Activated T-cell treated with anti-CD3 and anti-CD28 coated beads for 48 hours (primary cell): ENCODE data around the gene OSBPL2.

Source experiments
- DNase-seq: peaks from one replicate; pipeline ENCODE4 v3.0.0-alpha.2; 2020; ENCODE audit warnings: low read depth

OSBPL2 gene

GRCh38 chr20:62237801-62238568, at the start of gene OSBPL2:
Gene OSBPL2, plus strand, starts transcription at chr20:62238521. Its CDS starts 17,664 bp downstream, at chr20:62256185.
- peak; percentile 100 for DNase-seq

DNA sequence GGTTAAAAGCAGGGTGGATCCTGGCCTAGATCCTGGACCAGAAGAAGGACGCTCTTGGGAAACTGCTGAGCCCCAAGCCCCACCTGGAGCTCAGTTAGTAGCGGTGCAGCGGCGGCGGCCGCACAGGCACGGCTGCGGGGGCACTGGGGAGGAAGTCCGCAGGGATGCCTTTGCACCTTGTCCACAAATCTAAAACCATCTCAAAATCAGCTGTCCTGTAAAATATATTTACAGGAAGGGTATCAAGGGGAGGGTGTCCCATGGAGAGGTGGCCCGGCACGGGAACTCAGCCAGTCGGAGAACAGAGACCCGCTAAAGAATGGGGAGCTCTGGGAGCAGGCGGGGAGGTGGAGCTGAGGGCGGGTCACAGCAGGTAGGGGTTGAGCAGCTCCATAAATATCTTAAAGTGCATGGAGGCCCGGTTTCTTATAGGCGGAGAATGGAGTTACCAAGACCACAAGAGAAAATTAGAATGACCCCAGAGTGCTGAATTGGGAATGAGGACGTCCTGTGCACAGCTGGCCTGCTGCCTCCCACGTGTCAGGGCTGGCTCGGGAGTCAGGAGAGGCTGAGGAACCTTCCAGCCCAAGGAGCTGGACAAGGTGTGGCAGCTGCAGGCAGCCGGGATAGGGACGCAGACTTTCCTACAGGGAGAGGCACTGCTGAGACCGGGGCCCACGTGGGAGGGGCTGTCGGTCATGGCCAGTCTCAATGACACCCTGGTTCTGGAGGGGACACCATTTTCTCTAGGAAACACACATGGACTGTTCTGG, 47.5 kb upstream of the OSBPL2 start:
- DNase-seq, result no peak

GRCh38 chr20:62191781-62192559, 46.4 kb upstream of the OSBPL2 start:
- no peak for DNase-seq

GRCh38 chr20:62192635-62193034, 45.7 kb upstream of the OSBPL2 start:
- no peak for DNase-seq

- DNase-seq, result no peak
Observed at GRCh38 chr20:62193079-62194025, 45.0 kb upstream of the OSBPL2 start.

GRCh38 chr20:62195075-62195405, 43.3 kb upstream of the OSBPL2 start:
- no peak for DNase-seq

GRCh38 chr20:62195736-62196135, 42.6 kb upstream of the OSBPL2 start:
- DNase-seq, result no peak

GRCh38 chr20:62196286-62196685, 42.0 kb upstream of the OSBPL2 start:
- no peak for DNase-seq

DNA sequence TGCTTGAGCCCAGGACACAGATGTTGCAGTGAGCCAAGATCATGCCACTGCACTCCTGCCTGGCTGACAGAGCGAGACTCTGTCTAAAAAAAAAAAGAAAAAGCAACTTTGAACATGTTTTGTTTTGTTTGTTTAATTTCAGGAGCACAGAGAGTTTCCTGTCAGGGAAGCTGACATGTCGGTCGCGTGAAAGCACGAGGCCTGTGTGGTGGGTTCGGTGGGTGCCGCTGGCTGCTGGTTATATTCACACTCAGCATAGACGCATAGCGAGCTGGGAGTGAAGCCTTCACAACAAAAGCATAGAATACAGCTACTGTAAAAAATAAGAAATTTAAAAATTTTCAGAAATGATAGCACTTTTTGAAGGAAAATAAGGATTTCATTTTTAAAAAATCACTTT, 41.0 kb upstream of the OSBPL2 start:
- no peak for DNase-seq

- DNase-seq, result no peak
Observed at GRCh38 chr20:62197801-62198200, 40.5 kb upstream of the OSBPL2 start.

DNA sequence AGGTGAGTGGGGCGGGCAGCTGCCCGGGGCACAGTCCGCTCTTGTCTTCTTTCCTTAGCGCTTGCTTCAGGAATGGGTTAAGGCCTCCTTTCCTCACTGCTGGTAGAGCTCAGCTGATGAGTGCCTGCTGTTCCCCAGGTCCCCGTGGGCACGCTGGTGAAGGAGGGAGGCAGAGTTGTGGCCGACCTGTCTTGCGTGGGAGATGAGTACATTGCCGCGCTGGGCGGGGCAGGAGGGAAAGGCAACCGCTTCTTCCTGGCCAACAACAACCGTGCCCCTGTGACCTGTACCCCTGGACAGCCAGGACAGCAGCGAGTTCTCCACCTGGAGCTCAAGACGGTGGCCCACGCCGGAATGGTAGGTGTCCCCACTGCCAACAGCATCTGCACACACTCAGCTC, 39.8 kb upstream of the OSBPL2 start:
- DNase-seq, result no peak

DNA sequence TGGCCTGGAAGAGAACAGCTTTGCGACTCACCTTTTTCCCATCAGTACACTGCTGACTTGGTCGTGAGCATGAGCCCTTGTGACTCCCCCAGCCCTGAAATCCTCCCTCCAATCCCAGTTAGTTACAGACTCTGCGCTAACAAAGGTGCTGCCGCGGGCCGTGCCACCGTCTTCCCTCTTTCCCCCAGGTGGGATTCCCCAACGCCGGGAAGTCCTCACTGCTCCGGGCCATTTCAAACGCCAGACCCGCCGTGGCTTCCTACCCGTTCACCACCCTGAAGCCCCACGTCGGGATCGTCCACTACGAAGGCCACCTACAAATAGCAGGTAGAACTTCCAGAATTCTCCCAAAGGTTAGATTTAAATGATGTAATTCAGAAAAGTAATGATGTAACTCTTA, 39.4 kb upstream of the OSBPL2 start:
- DNase-seq, result no peak

DNA sequence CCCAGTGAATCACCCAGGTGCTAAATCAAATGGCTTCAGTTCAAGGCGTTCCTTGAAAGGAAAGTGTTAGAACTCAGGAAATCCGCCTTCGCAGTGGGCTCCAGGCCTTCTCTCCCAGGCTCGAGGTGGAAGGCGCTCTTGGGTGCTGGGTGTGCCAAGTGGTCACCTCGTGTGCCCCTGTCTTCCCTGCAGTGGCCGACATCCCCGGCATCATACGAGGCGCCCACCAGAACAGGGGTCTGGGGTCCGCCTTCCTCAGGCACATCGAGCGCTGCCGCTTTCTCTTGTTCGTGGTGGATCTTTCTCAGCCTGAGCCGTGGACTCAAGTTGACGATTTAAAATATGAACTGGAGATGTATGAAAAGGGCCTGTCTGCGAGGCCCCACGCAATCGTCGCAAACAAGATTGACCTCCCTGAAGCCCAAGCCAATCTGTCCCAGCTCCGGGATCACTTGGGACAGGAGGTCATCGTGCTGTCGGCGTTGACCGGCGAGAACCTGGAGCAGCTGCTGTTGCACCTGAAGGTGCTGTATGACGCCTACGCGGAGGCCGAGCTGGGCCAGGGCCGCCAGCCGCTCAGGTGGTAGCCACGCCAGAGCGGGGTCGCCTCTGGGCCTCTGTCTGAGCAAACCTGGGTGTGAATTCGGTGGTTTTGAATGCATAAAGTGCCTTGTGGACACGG, 37.7 kb upstream of the OSBPL2 start:
- no peak for DNase-seq

GRCh38 chr20:62201173-62202082, 36.9 kb upstream of the OSBPL2 start:
- no peak for DNase-seq

GRCh38 chr20:62202083-62202395, 36.3 kb upstream of the OSBPL2 start:
- no peak for DNase-seq

DNA sequence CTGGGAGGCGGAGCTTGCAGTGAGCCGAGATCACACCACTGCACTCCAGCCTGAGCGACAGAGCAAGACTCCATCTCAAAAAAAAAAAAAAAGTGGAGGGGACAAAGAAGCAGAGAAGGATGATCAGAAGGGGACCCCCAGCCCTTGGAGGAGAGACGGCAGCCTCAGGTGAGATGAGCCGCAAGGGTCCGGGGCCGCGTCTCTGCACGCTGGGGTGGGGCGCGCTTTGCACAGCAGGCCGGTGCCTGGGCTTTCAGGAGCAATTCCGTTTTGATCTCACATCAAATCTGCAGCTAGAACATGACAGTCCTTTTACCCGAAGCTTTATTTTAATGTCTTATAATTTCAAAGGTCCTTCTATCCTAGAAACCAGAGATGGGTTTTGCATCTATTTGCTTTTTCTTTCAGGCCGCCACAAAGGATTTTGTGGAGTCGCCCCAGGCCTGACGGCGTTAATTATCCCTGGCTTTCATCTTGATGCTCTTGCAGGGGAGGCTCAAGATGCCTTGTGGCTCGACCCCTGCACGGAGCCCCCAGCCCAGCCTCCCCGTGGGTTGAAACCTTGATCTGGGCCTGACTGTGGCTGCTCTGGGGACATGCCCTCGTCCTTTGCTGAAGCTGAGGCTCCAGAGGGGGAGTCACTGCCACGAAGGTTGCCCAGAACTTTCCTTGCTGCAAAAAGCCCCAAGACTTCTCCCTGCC, 35.5 kb upstream of the OSBPL2 start:
- no peak for DNase-seq

- no peak for DNase-seq
Observed at GRCh38 chr20:62203378-62204030, 34.8 kb upstream of the OSBPL2 start.

DNA sequence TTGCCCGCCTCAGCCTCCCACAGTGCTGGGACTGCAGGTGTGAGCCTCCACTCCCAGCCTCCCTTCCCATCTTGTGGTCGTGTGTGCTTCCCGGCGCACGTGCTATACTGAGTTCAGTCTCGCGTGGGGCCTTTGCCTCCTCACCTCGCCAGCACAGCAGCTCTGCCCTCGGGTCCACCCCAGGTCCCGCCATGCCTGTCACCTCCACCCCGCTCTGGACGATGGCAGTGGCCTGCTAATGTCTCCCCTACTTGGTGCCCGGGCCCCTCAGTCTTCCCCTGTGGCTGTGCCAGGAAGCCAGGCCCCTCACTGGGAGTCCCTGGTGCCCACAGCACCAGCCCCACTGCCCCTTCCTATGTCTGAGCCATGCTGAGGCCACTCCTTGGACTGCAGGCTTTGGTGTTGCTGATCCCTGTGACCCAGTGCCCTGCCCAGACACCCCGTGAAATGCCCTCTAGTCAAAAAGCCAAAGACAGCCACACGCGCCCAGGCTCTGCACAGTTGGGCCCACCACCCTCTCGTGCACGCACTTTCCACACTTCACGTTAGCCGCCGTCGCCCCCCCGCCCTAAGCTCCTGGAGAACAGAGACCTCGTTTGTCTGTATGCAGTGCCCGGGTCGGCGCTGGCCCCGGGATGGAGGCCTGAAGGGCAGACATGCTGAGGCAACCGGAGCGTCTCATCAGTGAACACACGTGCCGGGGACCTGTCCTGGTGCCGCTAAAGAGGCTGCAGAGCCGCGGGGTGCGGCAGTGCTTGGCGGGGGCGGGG, 32.5 kb upstream of the OSBPL2 start:
- no peak for DNase-seq
